ENCODE data around the gene TBC1D17.

TBC1D17 gene

DNA sequence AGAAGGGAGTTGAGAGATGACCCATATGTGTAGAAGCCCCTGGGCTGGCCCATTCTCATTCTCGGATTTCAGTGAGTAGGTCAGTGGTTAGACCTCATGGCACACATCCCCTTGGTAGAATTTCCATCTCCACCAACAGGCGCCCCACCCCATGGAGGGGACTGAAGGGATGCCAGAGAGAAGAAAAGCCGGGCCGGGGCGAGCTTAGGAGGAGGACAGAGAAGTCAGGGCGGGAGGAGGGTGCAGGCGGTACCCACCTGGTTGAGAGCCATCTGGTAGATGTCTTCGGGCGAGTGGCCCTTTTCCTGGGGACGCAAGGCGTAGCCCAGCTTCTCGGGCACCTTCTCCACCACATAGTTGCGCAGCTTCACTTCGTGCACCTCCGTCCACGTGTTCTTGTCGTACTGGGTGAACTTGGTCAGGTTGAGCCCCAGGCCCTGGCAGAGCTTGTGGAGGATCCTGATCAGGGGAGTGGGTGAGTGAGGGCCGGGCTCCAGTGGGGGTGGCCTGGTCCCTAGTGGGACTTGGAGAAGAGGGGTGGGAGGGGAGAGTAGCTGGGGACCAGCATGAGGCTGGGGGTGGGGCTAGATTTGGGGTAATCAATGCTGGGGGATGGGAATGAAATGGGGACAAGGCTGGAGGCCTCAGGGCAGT lies 16.6 kb downstream of the TBC1D17 start:
- DNase-seq (ENCODE audit: low spot score), result no peak

DNA sequence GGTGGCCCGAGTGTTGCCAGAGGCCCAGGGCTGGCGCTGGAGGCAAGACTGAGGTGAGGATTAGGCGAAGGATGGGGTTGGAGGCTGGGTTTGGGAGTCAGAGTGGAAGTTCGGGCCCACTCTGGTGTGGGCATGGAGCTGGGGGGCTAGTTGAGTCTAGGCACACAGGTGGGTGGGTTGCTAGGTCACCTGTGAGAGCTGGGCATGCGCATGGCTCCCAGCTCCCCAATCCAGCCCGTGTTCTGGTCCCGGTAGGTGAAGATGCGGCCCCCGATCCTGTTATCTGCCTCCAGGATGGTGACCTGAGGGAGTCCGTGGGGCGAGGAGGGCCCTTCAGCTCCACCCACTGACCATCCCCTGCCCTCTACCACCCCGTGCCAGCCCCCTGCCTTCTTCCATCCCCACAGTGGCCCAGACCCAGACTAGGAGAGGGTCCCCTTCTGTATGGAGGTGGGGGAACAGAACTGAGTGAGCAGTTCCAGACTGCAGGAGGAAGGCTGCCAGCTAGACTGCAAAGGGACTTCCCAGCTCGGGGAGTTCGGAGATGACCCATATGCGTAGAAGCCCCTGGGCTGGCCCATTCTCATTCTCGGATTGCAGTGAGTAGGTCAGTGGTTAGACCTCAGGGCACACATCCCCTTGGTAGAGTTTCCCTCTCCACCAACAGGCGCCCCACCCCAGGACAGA lies 17.5 kb downstream of the TBC1D17 start:
- DNase-seq (ENCODE audit: low spot score), result no peak

DNA sequence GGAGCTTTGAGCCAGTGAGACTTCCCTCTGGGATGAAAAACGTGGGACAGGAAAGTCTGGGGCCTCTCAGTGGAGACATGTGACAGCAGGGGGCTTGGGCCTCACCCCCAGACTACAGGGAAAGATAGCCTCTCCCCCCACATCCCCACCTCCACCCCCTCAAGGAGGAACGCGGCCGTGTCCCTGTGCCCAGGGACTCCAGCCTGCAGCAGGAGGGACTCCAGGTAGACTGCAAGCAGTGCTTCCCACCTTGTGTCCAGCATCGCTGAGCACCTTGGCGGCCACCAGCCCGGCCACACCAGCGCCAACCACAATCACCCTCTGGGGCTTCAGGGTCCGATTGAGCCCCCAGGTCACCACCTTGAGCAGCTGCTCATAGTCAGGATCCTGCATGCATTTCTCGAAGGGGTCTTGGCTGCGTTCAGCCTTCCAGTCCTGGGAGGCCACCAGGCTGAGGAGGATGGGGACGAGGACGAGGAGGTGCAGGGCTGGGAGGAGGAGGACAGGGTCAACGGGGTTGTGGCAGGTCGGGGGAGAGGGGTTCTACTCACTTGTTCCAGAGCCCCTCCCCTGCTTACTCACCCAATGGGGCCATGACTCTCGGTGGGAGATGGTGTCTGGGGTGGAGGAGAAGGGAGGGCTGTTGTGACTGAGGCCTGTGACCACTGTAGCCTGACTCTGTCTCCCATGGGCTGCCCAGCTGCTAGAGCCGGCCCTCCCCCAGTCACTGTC lies 18.2 kb downstream of the TBC1D17 start:
- DNase-seq (ENCODE audit: low spot score), result no peak

DNA sequence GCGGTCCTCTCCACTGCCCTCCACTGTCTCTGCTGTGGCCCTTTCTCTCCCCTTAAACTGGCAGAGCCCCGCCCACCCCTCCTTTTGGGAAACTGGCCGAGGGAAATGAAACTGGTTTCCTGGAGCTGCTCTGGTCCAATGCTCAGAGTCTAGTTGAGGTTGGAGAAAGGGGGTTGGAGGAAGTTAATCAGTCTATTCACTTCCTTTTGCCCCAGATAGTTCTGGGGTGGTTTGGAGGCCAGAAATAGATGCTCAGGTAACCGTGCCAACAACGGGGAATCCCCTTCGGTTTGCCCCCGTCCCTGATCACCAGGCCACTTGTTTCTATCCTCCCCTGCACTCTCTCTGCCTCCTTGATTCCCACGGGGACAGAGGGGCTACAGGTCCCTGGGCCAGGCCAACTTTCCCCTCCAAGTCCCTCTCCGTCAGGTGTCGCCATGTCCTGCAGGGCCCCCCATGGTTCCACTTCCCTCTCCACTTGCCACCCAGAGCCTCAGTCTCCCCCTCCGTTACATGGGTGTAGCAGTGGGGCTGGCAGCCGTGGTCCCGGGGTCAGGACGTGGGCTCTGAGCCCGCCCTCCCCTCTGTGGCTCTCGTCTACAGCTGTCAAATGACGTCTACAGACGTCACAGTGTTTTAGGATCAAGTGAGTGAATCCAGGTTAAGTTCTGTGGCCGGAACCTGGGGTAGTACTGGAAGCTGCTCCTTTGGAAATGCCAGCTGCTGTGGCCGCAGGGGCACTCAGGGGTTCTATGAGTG lies 19.5 kb downstream of the TBC1D17 start, which contains the start of gene IL4I1:
IL4I1 (minus strand) TSS at position 25 of the 759 bp plus-strand sequence. CDS start 727 bp downstream, outside the sequence.
- peak; percentile 45 for DNase-seq (ENCODE audit: low spot score)

DNA sequence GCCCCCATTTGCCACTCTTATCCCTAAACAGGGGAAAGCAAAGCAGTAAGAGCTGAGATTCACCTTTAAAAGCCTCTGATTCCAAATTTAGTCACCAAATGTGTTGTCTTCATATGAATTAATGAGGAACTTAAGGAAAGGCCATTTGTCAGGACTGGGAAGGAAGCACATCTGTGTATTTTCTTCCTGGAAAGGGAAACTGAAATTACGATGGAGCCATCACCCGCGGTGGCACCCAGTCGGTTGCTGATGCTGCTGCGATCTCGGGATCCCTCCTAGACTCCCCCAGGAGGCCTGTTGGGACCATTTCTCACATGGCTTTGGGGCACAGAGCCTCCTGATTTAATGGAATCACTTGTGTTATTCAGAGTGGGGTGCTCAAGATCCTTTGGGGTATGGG lies 26.6 kb downstream of the TBC1D17 start:
- DNase-seq (ENCODE audit: low spot score), result no peak

DNA sequence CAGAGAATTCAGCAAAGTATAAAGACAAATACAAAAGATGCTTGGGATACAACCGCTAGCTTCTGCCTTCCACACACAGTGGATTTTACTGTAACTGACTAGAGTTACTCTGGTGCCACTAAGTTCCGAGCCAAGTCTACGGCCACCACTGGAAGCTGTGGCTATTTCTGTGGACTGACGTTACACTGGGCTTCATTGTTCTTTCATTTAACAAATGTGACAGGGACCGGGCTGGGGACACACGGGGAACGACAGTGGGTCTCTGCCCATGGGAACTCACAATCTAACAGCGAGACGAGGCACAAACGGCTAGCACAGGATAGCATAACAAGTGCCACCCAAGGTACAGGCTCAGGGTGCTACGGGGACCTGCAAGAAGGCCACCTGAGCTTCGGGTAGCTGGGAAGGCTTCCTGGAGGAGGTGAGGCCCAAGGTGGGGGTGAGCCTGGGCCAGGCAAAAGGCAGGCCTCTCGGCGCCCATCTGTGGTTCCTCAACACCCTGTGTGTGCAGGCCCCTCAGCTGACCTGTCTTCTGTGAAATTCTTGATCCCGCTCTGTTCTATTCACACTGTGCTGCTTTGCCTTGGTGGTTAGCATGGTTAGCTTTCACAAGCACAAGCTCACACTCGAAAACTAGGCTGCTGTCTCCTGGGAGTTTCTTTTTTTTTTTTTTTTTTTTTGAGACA lies 29.5 kb downstream of the TBC1D17 start:
- DNase-seq (ENCODE audit: low spot score), result no peak

DNA sequence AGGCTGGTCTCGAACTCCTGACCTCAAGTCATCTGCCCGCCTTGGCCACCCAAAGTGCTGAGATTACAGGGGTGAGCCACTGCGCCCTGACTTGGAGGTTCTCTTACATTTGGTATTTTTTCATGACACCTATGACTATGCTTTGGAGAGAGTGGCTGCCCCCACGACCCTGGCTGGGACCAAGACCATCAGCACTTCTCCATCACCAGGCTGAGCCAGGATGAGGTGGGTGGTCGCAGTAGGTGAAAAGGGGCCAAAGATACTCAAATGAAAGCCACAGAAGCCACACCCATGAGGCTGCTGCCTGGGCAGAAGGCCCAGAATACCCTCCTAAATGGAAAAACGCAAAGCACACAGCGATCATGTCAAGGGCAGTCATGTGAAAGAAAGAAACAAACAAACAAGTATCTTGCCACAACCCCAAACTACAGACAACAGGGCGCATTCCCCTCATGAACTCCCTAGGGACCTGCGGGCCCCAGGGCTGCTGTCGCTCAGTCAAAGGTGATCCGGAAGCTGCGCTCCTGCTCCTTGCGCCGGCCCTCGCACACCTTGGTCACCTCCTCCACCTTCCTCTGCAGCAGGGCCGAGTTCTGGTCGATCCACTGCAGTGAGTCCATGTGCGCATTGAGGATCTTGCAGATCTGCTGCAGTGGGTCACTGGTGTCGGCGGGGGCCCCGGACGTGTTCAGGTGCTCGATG lies 30.4 kb downstream of the TBC1D17 start:
- no peak for DNase-seq (ENCODE audit: low spot score)

DNA sequence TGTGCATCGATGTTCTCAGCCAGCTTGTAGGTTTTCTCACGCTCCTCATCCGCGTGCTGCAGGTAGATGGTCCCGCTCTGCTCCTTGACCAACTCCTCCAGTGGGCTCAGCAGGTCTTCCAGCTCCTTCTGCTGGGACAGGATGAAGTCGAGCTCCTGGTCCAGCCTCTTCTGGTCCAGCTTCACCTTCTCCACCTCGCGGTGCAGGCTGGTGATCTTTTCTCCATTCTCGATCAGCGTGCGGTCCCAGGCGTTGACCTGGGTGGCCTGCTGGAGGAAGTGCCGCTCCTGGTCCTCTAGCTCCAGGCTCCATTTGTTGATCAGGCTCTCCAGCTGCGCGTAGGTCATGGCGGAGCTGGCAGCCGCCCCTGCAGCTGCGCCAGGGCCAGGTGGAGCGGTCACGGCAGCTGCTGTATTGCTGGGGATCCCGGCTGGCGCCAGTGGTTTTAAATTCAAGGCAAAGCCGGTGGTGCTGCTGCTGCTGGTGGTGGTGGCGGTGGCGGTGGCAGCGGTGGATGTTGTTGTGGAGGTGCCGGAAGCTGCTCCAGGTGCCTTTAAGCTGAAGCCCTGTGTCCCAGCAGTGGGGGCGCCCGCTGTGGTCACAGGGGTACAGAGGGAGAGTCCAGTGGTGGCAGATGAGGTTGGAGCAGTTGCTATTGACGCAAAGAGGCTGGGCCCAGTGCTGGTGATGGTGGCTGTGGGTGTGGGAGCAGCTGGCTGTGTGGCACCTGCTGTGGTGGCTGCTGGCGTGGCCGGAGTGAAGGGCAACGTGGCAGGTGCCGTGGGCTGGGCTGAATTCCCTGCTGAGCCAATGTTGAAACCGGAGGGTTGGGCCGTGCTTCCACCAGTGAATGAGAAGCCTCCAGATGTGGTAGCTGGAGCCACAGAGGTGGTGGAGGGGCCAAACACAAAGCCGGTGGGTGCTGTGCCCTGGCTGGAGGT lies 31.2 kb downstream of the TBC1D17 start:
- no peak for DNase-seq (ENCODE audit: low spot score)

DNA sequence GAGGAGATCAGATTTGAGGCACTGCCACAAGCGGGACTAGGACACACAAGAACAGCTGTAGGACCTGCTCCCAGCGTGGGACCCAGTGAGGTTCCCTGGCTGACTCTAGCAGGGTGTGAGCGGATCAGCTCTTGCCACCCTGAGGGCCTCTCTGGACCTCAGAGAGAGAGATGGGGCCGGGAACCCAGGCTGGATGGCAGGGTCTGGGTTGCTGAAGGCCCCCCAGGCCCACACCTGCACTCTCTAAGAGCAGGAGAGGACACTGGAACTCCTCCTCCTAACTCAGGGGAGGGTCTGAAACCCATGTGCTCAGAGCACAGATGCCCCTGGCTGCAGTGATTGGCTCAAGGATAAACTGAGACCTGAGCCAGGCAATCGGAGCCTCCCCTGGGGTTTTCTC lies 32.7 kb downstream of the TBC1D17 start:
- DNase-seq (ENCODE audit: low spot score), result no peak

DNA sequence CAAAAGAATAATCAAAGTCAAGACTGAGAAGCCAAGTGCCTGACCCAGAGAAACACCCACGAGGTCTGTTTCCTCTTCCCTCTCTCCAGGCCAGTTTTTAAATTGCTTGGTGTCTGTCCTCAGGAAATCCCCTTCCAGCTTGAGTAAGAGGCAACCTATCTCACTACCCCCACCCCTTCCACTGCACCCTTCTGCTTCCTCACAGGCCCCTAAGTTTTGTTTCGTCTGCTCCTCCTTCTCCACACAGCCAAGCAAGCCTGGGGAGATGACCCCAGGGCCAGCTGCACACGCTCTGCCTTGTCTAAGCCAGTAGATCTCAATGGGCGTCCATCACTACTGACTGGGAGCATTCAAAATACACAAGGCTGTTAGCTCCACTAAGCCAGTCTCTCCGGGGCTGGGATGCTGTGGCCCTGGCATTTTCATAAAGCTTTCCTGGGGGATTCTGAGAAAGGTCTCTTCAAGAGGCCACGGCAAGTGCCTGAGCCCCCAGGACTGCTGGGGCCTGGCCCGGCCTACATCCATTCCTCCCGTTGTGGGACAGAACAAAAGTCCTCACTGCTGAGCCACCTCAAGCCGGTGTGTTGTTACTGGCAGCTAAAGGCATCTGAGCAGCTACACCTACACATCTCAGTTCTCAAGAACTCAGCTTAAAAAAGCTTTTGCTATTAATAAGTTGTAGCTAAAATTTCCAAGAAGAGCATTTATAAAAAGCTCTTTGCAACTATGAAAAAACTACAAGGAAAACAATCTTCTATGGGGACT lies 34.1 kb downstream of the TBC1D17 start:
- no peak for DNase-seq (ENCODE audit: low spot score)

DNA sequence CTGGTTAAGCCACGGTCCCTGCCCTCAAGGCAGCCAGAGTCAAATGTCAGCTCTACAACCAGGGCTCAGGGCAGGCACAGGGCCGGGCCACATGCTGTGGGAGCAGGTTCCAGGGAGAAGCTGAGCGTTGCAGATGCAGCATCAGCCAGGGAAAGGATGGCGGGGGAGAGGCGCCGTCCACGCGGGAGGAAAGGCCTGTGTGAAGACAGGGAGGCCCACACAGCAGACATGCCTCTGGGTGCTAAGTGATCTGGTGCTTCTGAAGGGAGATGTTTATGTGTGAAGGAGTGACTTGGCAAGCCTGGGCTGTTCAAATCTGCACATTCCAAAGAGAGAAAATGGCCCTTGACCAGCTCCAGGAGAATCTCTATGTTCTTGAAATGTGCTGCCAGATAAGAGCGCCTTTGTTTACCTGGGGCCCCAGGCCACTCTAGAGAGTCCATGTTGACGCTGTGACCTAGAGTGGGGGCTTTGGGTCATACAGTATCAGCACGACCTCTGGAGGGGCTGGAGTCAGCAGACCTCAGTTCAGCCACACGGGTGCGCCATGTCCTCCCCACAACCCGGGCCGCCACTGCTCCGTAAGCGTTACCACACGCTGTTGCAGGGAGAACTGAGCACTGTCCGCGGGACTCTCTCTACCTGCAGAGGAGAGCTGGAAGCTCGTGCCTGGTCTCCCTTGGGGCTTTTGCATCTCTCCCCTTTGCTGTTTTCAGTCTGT lies 35.6 kb downstream of the TBC1D17 start:
- DNase-seq (ENCODE audit: low spot score), result no peak

DNA sequence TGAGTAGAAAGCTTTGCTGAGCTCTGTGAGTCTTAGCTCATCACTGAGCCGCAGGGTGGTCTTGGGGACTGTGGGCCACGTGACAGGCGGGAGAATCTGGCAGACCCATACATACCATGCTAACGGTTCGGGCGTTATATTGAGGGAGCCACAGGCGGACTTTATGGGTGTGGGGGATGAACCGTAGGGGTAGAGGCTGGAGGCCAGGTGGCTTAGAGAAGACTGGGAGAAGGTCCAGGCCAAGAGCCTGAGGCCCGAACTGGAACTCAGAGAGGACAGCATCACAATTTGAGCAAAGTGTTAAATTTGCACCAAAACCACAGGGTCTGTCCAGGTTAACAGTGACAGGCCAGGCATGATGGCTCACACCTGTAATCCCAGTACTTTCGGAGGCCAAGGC lies 36.2 kb downstream of the TBC1D17 start:
- no peak for DNase-seq (ENCODE audit: low spot score)

DNA sequence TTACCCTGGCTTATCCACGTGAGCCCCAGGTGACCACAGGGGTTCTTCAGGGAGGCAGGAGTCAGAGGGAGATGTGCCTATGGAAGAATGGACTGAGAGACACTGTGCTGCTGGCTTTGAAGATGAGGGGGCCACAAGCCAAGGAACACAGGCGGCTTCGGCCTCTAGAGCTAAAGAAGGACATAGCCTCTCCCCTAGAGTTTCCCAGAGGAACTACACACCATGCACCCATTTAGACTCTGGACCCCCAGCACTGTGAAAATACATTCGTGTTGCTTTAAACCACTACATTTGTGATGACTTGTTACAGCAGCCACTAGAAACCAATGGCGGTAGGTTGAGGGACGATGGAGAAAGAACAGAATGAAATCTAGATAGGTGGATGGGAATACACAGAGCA lies 37.8 kb downstream of the TBC1D17 start:
- no peak for DNase-seq (ENCODE audit: low spot score)

DNA sequence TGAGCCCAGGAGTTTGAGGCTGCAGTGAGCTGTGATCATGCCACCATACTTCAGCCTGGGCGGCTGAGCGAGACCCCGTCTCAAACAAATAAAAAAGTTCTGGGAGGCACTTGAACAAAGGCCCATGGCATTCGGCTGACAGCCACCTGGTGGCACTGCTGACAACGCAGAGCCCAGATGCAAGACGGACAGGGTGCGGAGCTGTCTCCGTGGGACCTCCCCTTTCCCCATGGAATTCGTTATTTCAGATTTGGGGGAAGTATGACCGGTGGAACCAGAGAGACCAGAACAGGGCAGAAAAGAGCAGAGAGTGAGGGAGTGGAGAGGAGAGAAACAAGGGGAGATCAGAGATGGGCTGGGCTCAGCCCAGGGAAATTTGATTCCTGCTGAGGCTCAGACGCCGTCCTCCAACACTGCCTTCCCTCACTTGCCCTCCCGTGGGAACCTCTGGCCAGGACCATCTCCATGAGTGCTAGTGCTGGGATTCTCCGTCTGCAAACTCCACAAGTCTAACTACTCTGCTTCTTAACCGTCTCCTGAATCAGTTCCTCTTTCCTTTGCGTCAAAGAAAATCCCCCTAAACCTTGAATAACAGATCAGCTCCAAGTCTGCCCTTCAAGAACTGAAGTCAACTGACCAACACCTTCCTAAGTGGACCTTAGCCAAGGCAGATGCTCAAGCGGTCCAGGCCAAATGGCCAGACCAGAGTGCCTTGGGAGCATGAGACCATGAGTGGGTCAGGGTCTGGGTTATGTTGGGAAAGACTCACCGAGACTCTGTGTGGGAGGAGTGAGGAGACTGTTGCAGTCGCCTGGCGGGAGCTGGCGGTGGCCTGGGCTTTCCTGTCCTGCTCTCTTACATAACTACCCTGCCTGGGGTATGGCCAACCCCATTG lies 39.6 kb downstream of the TBC1D17 start:
- no peak for DNase-seq (ENCODE audit: low spot score)

DNA sequence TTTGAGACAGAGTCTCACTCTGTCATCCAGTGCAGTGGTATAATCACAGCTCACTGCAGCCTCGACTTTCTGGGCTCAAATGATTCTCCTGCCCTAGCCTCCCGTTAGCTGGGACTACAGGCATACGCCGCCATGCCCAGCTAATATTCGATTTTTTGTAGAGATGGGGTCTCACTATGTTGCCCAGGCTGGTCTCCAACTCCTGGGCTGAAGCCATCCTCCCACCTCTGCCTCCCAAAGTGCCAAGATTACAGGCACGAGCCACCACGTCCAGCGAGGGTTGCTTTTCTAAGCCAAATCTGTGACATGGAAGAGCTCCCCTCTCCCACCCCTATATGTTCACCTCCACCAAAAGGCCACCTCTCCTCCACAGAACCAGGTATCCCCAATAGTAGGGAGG lies 40.6 kb downstream of the TBC1D17 start:
- DNase-seq (ENCODE audit: low spot score), result no peak

DNA sequence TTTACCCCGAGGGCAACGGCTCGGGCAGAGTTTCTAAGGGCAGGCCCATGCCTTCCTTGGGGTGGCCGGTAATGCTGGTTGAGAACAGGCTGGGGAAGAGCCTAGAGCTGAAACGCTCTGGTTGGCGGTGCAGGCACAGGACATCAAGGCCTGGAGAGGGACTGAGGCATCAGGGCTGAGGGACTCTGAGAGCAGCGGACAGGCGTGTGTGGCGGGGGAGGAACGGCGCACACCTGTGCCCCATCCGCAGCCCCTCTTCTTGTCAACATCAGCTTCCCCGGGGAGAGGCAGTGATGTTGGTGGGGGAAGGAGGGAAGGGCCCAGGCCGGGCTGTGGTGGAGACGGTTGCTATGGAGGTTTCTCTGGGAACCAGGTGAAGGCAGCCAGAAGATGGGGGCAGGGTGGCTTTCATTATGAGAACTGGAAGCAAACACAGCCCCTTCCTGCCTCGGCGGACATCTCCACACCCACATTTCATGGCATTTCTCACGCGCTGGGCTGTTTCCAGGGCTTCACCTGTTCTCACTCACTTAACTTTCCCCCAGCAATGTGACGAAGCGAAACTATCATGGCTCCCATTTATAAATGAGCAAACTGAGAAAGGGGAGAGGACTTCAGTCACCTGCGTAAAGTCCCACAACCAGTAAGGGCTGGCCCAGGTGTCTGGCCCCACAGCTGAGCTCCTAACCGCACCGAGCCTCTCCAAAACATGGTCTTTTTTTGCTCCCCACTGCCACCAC lies 43.3 kb downstream of the TBC1D17 start:
- DNase-seq (ENCODE audit: low spot score), result no peak

Measured in AG08395 (cell line).